HEK293 (cell line): ENCODE data around the gene IBTK.
A peak's percentile ranks its signal among the peaks of the same experiment; 100 is the strongest.
"Not testable (repeated sequence)": the region's sequence is repeated elsewhere in the genome, so short reads cannot be mapped to it uniquely, and the experiment has no call there.

Experiments used
- CTCF ChIA-PET: fragments of 350-600 bp; formaldehyde crosslinking; extraction: SDS; loops from one replicate; lab custom pipeline; 2021; ENCODE audit warnings: antibody characterized with exemption; lab: Yijun Ruan, JAX
- POLR2A ChIA-PET: fragments of 300-600 bp; formaldehyde crosslinking; extraction: SDS; loops from one replicate; lab custom pipeline; 2020; ENCODE audit warnings: antibody characterized with exemption, inconsistent platforms; lab: Yijun Ruan, JAX
- H3K27ac ChIP-seq: fragments of 200-500 bp; sonication (Bioruptor generic); 2 replicates; pipeline ENCODE4 v1.5.1; 2014; ENCODE audit warnings: low read depth, low read length, control low read depth, inconsistent platforms; ENCODE audit errors: extremely low read depth
- H3K36me3 ChIP-seq, 2 experiments: fragments of 200-500 bp in 1 of 2; sonication (Bioruptor generic) in 1 of 2; 1 replicate in 1 of 2; 2 replicates in 1 of 2; pipeline ENCODE4 v1.5.1; 2014 to 2017; ENCODE audit warnings: inconsistent platforms in 2 of 2, low read length in 2 of 2; ENCODE audit not compliant: control insufficient read depth in 2 of 2, insufficient read depth in 1 of 2
- H3K4me1 ChIP-seq: fragments of 200-500 bp; sonication (Bioruptor generic); 2 replicates; pipeline ENCODE4 v1.5.1; 2014; ENCODE audit warnings: mild to moderate bottlenecking, low read length, inconsistent platforms; ENCODE audit not compliant: control insufficient read depth, insufficient read depth
- H3K4me3 ChIP-seq: 2 replicates; pipeline ENCODE4 v1.5.1; 2011; ENCODE audit warnings: low read depth, mild to moderate bottlenecking, control low read depth, low read length, moderate library complexity
- H3K9me3 ChIP-seq: fragments of 200-500 bp; sonication (Bioruptor generic); 2 replicates; pipeline ENCODE4 v1.5.1; 2014; ENCODE audit warnings: low read depth, low read length, inconsistent platforms; ENCODE audit not compliant: control insufficient read depth, insufficient read depth
- KLF8 ChIP-seq: fragments of 450-650 bp; formaldehyde crosslinking; IDR thresholded peaks from 2 replicates; pipeline ENCODE4 v1.5.1; 2016; ENCODE audit warnings: missing biosample characterization, missing genetic modification characterization
- ZBTB1 ChIP-seq: fragments of 450-650 bp; formaldehyde crosslinking; IDR thresholded peaks from 2 replicates; pipeline ENCODE4 v1.5.1; 2016; ENCODE audit warnings: missing biosample characterization, missing genetic modification characterization
- ZBTB48 ChIP-seq: fragments of 450-650 bp; formaldehyde crosslinking; IDR thresholded peaks from 2 replicates; pipeline ENCODE4 v1.5.1; 2016; ENCODE audit warnings: missing biosample characterization, missing genetic modification characterization
- ZFP69B ChIP-seq: fragments of 450-650 bp; formaldehyde crosslinking; IDR thresholded peaks from 2 replicates; pipeline ENCODE4 v1.5.1; 2016; ENCODE audit warnings: missing biosample characterization, missing genetic modification characterization
- ZNF121 ChIP-seq: fragments of 450-650 bp; formaldehyde crosslinking; IDR thresholded peaks from 2 replicates; pipeline ENCODE4 v1.5.1; 2016; ENCODE audit warnings: missing biosample characterization, missing genetic modification characterization
- ZNF184 ChIP-seq: fragments of 450-650 bp; IDR thresholded peaks from 2 replicates; pipeline ENCODE4 v1.5.1; 2018; ENCODE audit warnings: missing biosample characterization, mild to moderate bottlenecking, missing genetic modification characterization
- ZNF248 ChIP-seq: fragments of 450-650 bp; formaldehyde crosslinking; IDR thresholded peaks from 2 replicates; pipeline ENCODE4 v1.5.1; 2017; ENCODE audit warnings: missing biosample characterization, missing genetic modification characterization
- ZNF311 ChIP-seq: fragments of 450-650 bp; formaldehyde crosslinking; IDR thresholded peaks from 2 replicates; pipeline ENCODE4 v1.5.1; 2017; ENCODE audit warnings: missing biosample characterization, missing genetic modification characterization, borderline replicate concordance
- ZNF324 ChIP-seq: fragments of 450-650 bp; formaldehyde crosslinking; IDR thresholded peaks from 2 replicates; pipeline ENCODE4 v1.5.1; 2016; ENCODE audit warnings: missing biosample characterization, missing genetic modification characterization
- ZNF398 ChIP-seq: fragments of 450-650 bp; formaldehyde crosslinking; IDR thresholded peaks from 2 replicates; pipeline ENCODE4 v1.5.1; 2017; ENCODE audit warnings: missing biosample characterization, missing genetic modification characterization
- ZNF544 ChIP-seq: fragments of 450-650 bp; formaldehyde crosslinking; IDR thresholded peaks from 2 replicates; pipeline ENCODE4 v1.5.0; 2017; ENCODE audit warnings: missing biosample characterization, missing genetic modification characterization
- ZNF561 ChIP-seq: fragments of 450-650 bp; IDR thresholded peaks from 2 replicates; pipeline ENCODE4 v1.5.1; 2018; ENCODE audit warnings: missing biosample characterization, missing genetic modification characterization, borderline replicate concordance
- ZNF639 ChIP-seq: fragments of 450-650 bp; formaldehyde crosslinking; IDR thresholded peaks from 2 replicates; pipeline ENCODE4 v1.5.1; 2016; ENCODE audit warnings: missing biosample characterization, missing genetic modification characterization
- ZNF658 ChIP-seq: fragments of 450-650 bp; formaldehyde crosslinking; IDR thresholded peaks from 2 replicates; pipeline ENCODE4; 2016; ENCODE audit warnings: missing biosample characterization, missing genetic modification characterization
- ZNF664 ChIP-seq: fragments of 450-650 bp; formaldehyde crosslinking; IDR thresholded peaks from 2 replicates; pipeline ENCODE4 v1.5.1; 2016; ENCODE audit warnings: missing biosample characterization, missing genetic modification characterization
- ZNF692 ChIP-seq: fragments of 450-650 bp; formaldehyde crosslinking; IDR thresholded peaks from 2 replicates; pipeline ENCODE4 v1.5.1; 2016; ENCODE audit warnings: missing biosample characterization, missing genetic modification characterization
- ZNF768 ChIP-seq: fragments of 450-650 bp; formaldehyde crosslinking; IDR thresholded peaks from 2 replicates; pipeline ENCODE4 v1.5.1; 2018; ENCODE audit warnings: missing biosample characterization, mild to moderate bottlenecking, missing genetic modification characterization
- ZSCAN30 ChIP-seq: fragments of 450-650 bp; IDR thresholded peaks from 2 replicates; pipeline ENCODE4 v1.5.1; 2018; ENCODE audit warnings: missing biosample characterization, mild to moderate bottlenecking, missing genetic modification characterization, moderate library complexity
- ZSCAN5A ChIP-seq: fragments of 450-650 bp; formaldehyde crosslinking; IDR thresholded peaks from 2 replicates; pipeline ENCODE4 v1.5.1; 2016; ENCODE audit warnings: missing biosample characterization, missing genetic modification characterization

The IBTK gene

GRCh38 chr6:82197784-82198183 lies 49.8 kb downstream of the IBTK start:
- Histone ChIP-seq H3K27ac (no peak overlapping the region), H3K9me3 (no peaks in the 10 kb centered on the region), H3K4me1 (no peaks in the 10 kb centered on the region), H3K36me3 (peaks cover 75 to 88% of the 10 kb centered on the region in 2 experiments), H3K4me3 (no peak overlapping the region)
- TF ChIP-seq ZSCAN5A (tag by site-specific recombination) (no peak), ZNF658 (tag by site-specific recombination) (no peak), ZFP69B (tag by site-specific recombination) (no peak), ZNF544 (tag by site-specific recombination) (no peak), ZBTB48 (tag by site-specific recombination) (no peak), ZNF184 (tag by site-specific recombination) (no peak), ZBTB1 (tag by site-specific recombination) (no peak), ZNF692 (tag by site-specific recombination) (no peak), ZNF768 (tag by site-specific recombination) (no peak), ZNF664 (tag by site-specific recombination) (no peak), ZSCAN30 (tag by site-specific recombination) (no peak), ZNF639 (tag by site-specific recombination) (no peak), ZNF248 (tag by site-specific recombination) (no peak), ZNF561 (tag by site-specific recombination) (no peak), ZNF398 (tag by site-specific recombination) (no peak), ZNF311 (tag by site-specific recombination) (no peak), ZNF324 (tag by site-specific recombination) (no peak), KLF8 (tag by site-specific recombination) (no peak)
- ChIA-PET POLR2A (interaction anchor here (1.1 kb wide), 1 partner anchor 49 kb away, joined by 4 read pairs; the partner anchor contains the start of gene IBTK), CTCF (interaction anchor here (0.5 to 1.1 kb wide), 3 partner anchors 20 to 70 kb away, joined by 3 to 5 read pairs (median 3); no protein-coding TSS in a partner anchor)

- POLR2A ChIA-PET: interaction anchor here (0.7 to 1.1 kb wide), 3 partner anchors 11 to 50 kb away, joined by 3 to 6 read pairs (median 4); partner anchors contain the start of gene IBTK
- H3K4me1 ChIP-seq: not testable (repeated sequence)
- TF ChIP-seq ZNF121: peak; percentile 67; the same call in 1 of the 2 replicates
- TF ChIP-seq, all 188 proteins: peak for 1; not testable (repeated sequence) for 187
- H3K4me3 ChIP-seq, H3K9me3 ChIP-seq, H3K27ac ChIP-seq: not testable (repeated sequence)
- CTCF ChIA-PET: interaction anchor here (0.6 to 1.1 kb wide), 3 partner anchors 20 to 858 kb away, joined by 3 to 5 read pairs (median 3); no protein-coding TSS in a partner anchor
- peaks cover 75 to 88% of the 10 kb centered on the region in 2 experiments for H3K36me3 ChIP-seq
Measured at GRCh38 chr6:82197245-82197644, 50.3 kb downstream of the IBTK start.
